Neural progenitor cell (in vitro differentiated cells): ENCODE data around the gene EIF3B. TPM values are rescaled to one million over a fixed set of nuclear protein-coding genes. Genes with fewer than 3 reads are reported as not detected.
"Not testable (repeated sequence)": the region's sequence is repeated elsewhere in the genome, so short reads cannot be mapped to it uniquely, and the experiment has no call there.

Experiments
- DNase-seq: peaks from one replicate; pipeline ENCODE4 v3.0.0-alpha.2; 2016; ENCODE audit warnings: low spot score
- H2AFZ ChIP-seq: fragments of 200-600 bp; sonication (generic); replicated peaks from 2 replicates; pipeline ENCODE4 v1.6.1; 2016; ENCODE audit warnings: antibody characterized with exemption
- H3F3A ChIP-seq: fragments of 200-600 bp; sonication (generic); 2 replicates; pipeline ENCODE4 v1.6.1; 2016; ENCODE audit warnings: antibody characterized with exemption, low read depth
- H3K27ac ChIP-seq: fragments of 200-600 bp; sonication (generic); 2 replicates; pipeline ENCODE4 v1.5.1; 2016; ENCODE audit warnings: mild to moderate bottlenecking
- H3K27me3 ChIP-seq: fragments of 200-600 bp; sonication (generic); 2 replicates; pipeline ENCODE4 v1.6.1; 2016; ENCODE audit warnings: mild to moderate bottlenecking, moderate library complexity
- H3K36me3 ChIP-seq: fragments of 200-600 bp; sonication (generic); 2 replicates; pipeline ENCODE4 v1.5.1; 2016
- H3K4me1 ChIP-seq: fragments of 200-600 bp; sonication (generic); 2 replicates; pipeline ENCODE4 v1.6.1; 2016; ENCODE audit warnings: mixed run types
- H3K4me2 ChIP-seq: fragments of 200-600 bp; sonication (generic); 2 replicates; pipeline ENCODE4 v1.6.1; 2016
- H3K4me3 ChIP-seq: fragments of 200-600 bp; sonication (generic); 2 replicates; pipeline ENCODE4 v1.5.1; 2016
- H3K79me2 ChIP-seq: fragments of 200-600 bp; sonication (generic); 2 replicates; pipeline ENCODE4 v1.6.1; 2016; ENCODE audit warnings: low read depth
- H3K9ac ChIP-seq: fragments of 200-600 bp; sonication (generic); 2 replicates; pipeline ENCODE4 v1.6.1; 2016
- H3K9me3 ChIP-seq: fragments of 200-600 bp; sonication (generic); 2 replicates; pipeline ENCODE4 v1.5.1; 2016; ENCODE audit warnings: low read depth
- H4K20me1 ChIP-seq: fragments of 200-600 bp; sonication (generic); 2 replicates; pipeline ENCODE4 v1.6.1; 2016; ENCODE audit warnings: low read depth
- H3K27ac Mint-ChIP-seq: 3 replicates; pipeline ENCODE4 v1.8.0; 2021; ENCODE audit warnings: mixed read lengths
- H3K27me3 Mint-ChIP-seq: 2 replicates; pipeline ENCODE4 v1.8.0; 2022; ENCODE audit warnings: low read depth, mild to moderate bottlenecking, inconsistent platforms, moderate library complexity, mixed read lengths; ENCODE audit not compliant: insufficient read depth
- H3K36me3 Mint-ChIP-seq: 3 replicates; pipeline ENCODE4 v1.8.0; 2021; ENCODE audit warnings: mixed read lengths
- H3K4me1 Mint-ChIP-seq: 3 replicates; pipeline ENCODE4 v1.8.0; 2021; ENCODE audit warnings: mixed read lengths
- H3K4me3 Mint-ChIP-seq: 3 replicates; pipeline ENCODE4 v1.8.0; 2021; ENCODE audit warnings: mild to moderate bottlenecking, moderate library complexity, mixed read lengths
- H3K9me3 Mint-ChIP-seq: 3 replicates; pipeline ENCODE4 v1.8.0; 2020; ENCODE audit warnings: mixed read lengths
- EZH2 ChIP-seq: fragments of 200-600 bp; sonication (generic); IDR thresholded peaks from 2 replicates; pipeline ENCODE4 v1.6.1; 2017; ENCODE audit warnings: antibody characterized with exemption, mild to moderate bottlenecking, moderate library complexity
- EZH2phosphoT487 ChIP-seq: fragments of 200-600 bp; sonication (generic); IDR thresholded peaks from 2 replicates; pipeline ENCODE4 v1.6.1; 2017; ENCODE audit warnings: antibody characterized with exemption
- total RNA-seq: library from RNA; depleted of rRNA; stranded (reverse); fragments of >200 nt; gene quantifications from 2 replicates; pipeline ENCODE4 v1.2.3, GENCODE V29; 2015; ENCODE audit warnings: low replicate concordance
- TF ChIP-seq, protein P1 (sequence below): fragments of 200-600 bp; sonication (generic); IDR thresholded peaks from 2 replicates; pipeline ENCODE4 v1.5.1; 2017; ENCODE audit warnings: antibody characterized with exemption, mild to moderate bottlenecking

Gene EIF3B
- total RNA-seq, 1 donor from 2014 or later, result 146 TPM

DNA sequence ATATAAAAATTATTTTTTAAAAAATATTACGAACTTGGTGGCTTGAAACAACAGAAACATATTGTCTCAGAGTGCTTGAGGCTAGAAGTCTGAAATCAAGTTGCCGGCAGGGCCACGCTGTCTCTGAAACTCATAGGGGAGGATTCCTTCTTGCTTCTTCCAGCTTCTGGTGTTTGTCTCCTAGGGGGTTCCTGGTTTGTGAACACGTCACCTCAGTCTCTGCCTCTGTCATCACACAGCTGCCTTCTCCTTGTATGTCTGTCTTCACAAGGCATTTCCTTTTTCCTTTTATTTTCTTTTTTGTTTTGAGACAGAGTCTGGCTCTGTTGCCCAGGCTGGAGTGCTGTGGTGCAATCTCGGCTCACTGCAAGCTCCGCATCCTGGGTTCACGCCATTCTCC, 27.7 kb upstream of the EIF3B start:
- H3K79me2 ChIP-seq, result no peaks in the 10 kb centered on the region
- Mint-ChIP-seq H3K27me3 (no peaks in the 10 kb centered on the region), H3K27ac (peak overlapping the region; percentile 81), H3K9me3 (no peaks in the 10 kb centered on the region), H3K36me3 (no peaks in the 10 kb centered on the region), H3K4me1 (no peaks in the 10 kb centered on the region), H3K4me3 (no peak overlapping the region)
- no peaks in the 10 kb centered on the region for H3K4me1 ChIP-seq
- no peak for DNase-seq
- H3F3A ChIP-seq, result peaks cover 1% of the 10 kb centered on the region
- H3K9ac ChIP-seq, result no peak overlapping the region
- no peak overlapping the region for H2AFZ ChIP-seq
- no peak overlapping the region for H3K4me2 ChIP-seq
- TF ChIP-seq EZH2 (no peak), EZH2phosphoT487 (no peak)
- TF ChIP-seq, protein P1, sequence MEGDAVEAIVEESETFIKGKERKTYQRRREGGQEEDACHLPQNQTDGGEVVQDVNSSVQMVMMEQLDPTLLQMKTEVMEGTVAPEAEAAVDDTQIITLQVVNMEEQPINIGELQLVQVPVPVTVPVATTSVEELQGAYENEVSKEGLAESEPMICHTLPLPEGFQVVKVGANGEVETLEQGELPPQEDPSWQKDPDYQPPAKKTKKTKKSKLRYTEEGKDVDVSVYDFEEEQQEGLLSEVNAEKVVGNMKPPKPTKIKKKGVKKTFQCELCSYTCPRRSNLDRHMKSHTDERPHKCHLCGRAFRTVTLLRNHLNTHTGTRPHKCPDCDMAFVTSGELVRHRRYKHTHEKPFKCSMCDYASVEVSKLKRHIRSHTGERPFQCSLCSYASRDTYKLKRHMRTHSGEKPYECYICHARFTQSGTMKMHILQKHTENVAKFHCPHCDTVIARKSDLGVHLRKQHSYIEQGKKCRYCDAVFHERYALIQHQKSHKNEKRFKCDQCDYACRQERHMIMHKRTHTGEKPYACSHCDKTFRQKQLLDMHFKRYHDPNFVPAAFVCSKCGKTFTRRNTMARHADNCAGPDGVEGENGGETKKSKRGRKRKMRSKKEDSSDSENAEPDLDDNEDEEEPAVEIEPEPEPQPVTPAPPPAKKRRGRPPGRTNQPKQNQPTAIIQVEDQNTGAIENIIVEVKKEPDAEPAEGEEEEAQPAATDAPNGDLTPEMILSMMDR, result no peak
- H3K9me3 ChIP-seq, result no peaks in the 10 kb centered on the region
- H4K20me1 ChIP-seq, result no peaks in the 10 kb centered on the region
- no peak overlapping the region for H3K4me3 ChIP-seq
- no peaks in the 10 kb centered on the region for H3K27me3 ChIP-seq
- H3K27ac ChIP-seq, result no peak overlapping the region
- H3K36me3 ChIP-seq, result no peaks in the 10 kb centered on the region

DNA sequence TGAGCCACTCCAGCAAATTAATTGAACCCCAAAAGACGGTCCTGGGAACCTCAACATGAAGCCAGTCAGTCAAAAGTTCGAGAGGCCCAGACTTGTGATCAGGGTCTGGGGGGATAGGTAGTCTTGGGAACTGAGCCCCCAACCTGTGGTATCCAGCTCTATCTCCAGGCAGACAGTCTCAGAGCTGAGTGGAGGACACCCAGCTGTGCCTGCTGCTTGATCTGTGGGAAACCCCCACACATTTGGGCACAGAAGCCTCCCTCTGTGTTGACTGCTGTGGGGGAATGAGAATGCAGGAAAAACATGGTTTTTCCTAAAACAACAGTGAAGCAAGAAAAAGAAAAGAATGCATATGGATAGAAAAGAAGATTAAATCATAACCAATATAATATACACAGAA, 24.1 kb upstream of the EIF3B start:
- Mint-ChIP-seq H3K27me3 (no peaks in the 10 kb centered on the region), H3K9me3 (no peaks in the 10 kb centered on the region), H3K27ac (no peak overlapping the region), H3K36me3 (peaks cover 4% of the 10 kb centered on the region), H3K4me3 (no peak overlapping the region), H3K4me1 (no peaks in the 10 kb centered on the region)
- Histone ChIP-seq H3K9me3 (no peaks in the 10 kb centered on the region), H3K36me3 (no peaks in the 10 kb centered on the region), H3K9ac (no peak overlapping the region), H3K4me3 (no peak overlapping the region), H2AFZ (no peak overlapping the region), H3K27me3 (no peaks in the 10 kb centered on the region), H4K20me1 (no peaks in the 10 kb centered on the region), H3K4me2 (no peak overlapping the region), H3K27ac (no peak overlapping the region), H3K4me1 (no peaks in the 10 kb centered on the region), H3F3A (no peaks in the 10 kb centered on the region), H3K79me2 (no peaks in the 10 kb centered on the region)
- DNase-seq, result no peak
- TF ChIP-seq, protein P1, result no peak
- TF ChIP-seq EZH2, result no peak
- no peak for TF ChIP-seq EZH2phosphoT487

DNA sequence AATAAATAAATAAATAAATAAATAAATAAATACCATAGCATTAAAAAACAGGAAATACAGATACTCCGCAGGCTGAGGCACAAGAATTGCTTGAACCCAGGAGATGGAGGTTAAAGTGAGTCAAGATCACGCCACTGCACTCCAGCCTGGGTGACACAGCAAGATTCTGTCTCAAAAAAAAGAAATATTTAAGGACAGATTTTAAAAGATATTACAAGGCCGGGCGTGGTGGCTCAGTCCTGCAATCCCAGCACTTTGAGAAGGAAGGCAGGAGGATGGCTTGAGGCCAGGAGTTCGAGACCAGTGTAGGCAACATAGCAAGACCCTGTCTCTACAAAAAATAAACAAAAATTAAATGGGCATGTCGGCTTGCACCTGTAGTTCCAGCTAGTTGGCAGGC, 22.9 kb upstream of the EIF3B start:
- no peaks in the 10 kb centered on the region for H4K20me1 ChIP-seq
- no peak for TF ChIP-seq EZH2phosphoT487
- TF ChIP-seq, protein P1, result no peak

DNA sequence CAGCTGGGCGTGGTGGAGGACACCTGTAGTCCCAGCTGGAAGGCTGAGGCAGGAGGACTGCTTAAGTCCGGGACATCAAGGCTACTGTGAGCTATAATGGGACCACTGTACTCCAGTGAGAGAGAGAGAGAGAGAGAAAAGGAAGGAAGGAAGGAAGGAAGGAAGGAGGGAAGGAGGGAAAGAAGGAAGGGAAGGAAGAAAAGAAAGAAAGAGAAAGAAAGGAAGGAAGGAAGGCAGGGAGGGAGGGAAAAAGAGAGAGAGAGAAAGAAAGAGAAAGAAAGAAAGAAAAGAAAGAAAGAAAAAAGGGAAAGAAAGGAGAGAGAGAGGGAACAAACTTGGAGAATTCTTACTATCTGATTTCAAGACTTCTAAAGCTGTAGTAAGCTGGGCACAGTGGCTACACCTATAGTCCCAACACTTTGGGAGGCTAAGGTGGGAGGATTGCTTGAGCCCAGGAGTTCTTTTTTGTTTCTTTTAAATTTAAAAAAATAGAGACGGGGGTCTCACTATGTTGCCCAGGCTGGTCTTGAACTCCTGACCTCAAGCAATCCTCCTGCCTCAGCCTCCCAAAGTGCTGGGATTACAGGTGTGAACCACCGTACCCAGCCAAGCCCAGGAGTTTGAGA, 21.9 kb upstream of the EIF3B start:
- not testable (repeated sequence) for H3K27me3 Mint-ChIP-seq, H3K27ac ChIP-seq

More for the DNA sequence above, 22.9 kb upstream of the EIF3B start:
- no peak overlapping the region for H3K4me3 ChIP-seq
- H3F3A ChIP-seq, result no peaks in the 10 kb centered on the region
- H3K4me1 ChIP-seq, result no peaks in the 10 kb centered on the region
- H3K36me3 ChIP-seq, result no peaks in the 10 kb centered on the region
- Mint-ChIP-seq H3K27ac (no peak overlapping the region), H3K27me3 (no peaks in the 10 kb centered on the region), H3K9me3 (no peaks in the 10 kb centered on the region), H3K36me3 (peaks cover 4% of the 10 kb centered on the region), H3K4me1 (no peaks in the 10 kb centered on the region), H3K4me3 (no peak overlapping the region)
- DNase-seq, result no peak
- no peak overlapping the region for H3K27ac ChIP-seq
- no peaks in the 10 kb centered on the region for H3K9me3 ChIP-seq
- no peaks in the 10 kb centered on the region for H3K79me2 ChIP-seq
- H3K27me3 ChIP-seq, result no peaks in the 10 kb centered on the region
- H3K4me2 ChIP-seq, result no peak overlapping the region
- H3K9ac ChIP-seq, result no peak overlapping the region
- H2AFZ ChIP-seq, result no peak overlapping the region

More for the DNA sequence above, 21.9 kb upstream of the EIF3B start:
- not testable (repeated sequence) for H3K9me3 Mint-ChIP-seq, H2AFZ ChIP-seq, H3K4me2 ChIP-seq, H3K27ac Mint-ChIP-seq, H3K4me1 ChIP-seq, H3K36me3 Mint-ChIP-seq, H3K9me3 ChIP-seq, H3K27me3 ChIP-seq, H3K9ac ChIP-seq, H3K4me1 Mint-ChIP-seq, H3F3A ChIP-seq, H3K4me3 ChIP-seq, H3K4me3 Mint-ChIP-seq, DNase-seq, H4K20me1 ChIP-seq, H3K36me3 ChIP-seq, H3K79me2 ChIP-seq
